GM19438 (cell line): ENCODE results near the gene TIMM29.

Experiments
- ATAC-seq: cut with Tn5 transposase; IDR thresholded peaks from one replicate; pipeline ENCODE4 v1.9.1; 2021; ENCODE audit warnings: low read depth; ENCODE audit not compliant: unreplicated experiment

Gene TIMM29

DNA sequence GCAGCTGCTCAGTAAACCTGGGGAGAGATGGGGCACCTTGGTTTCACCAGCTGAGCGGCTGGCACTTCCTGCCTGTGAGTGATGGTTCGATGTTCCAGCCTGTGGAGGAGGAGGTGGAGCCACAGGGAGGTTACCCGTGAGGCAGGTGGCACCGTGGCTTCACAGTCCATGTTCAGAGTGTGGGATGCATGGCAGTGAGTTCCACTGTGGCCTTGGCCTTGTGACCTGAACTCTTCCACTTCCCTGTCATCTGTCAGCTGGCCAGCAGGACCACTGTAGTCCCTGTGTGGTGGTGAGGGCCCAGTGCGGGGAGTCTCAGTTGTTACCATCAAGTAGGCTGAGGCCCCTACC, 49.1 kb downstream of the TIMM29 start:
- ATAC-seq = no peak
